H1 (cell line): ENCODE measurements around the gene RASSF10.

Experiments
- BCL11A ChIP-seq, 2 experiments: IDR thresholded peaks; one replicate each; pipeline ENCODE4 v1.6.1; 2011; ENCODE audit warnings: low read depth in 2 of 2, low read length in 2 of 2, mild to moderate bottlenecking in 2 of 2
- CREB1 ChIP-seq: IDR thresholded peaks from 2 replicates; pipeline ENCODE4 v1.6.1; 2012; ENCODE audit warnings: inconsistent platforms
- KDM4A ChIP-seq: IDR thresholded peaks from one replicate; pipeline ENCODE4 v1.7.1; 2012; ENCODE audit warnings: low read depth, mild to moderate bottlenecking, moderate library complexity, low read length, inconsistent platforms; ENCODE audit not compliant: severe bottlenecking
- NRF1 ChIP-seq: IDR thresholded peaks from 2 replicates; pipeline ENCODE4 v1.6.1; 2011; ENCODE audit warnings: mild to moderate bottlenecking, low read depth, low read length, improper control_type of control experiment
- POLR2AphosphoS5 ChIP-seq: IDR thresholded peaks from 2 replicates; pipeline ENCODE4 v1.6.1; 2011; ENCODE audit warnings: low read depth, low read length
- RXRA ChIP-seq: IDR thresholded peaks from 2 replicates; pipeline ENCODE4 v1.6.1; 2011; ENCODE audit warnings: low read depth, mild to moderate bottlenecking, low read length, moderate library complexity; ENCODE audit not compliant: insufficient read depth
- TF ChIP-seq, protein P1 (sequence below), 3 experiments: IDR thresholded peaks; 1 replicate in 2 of 3; 2 replicates in 1 of 3; pipeline versions ENCODE4 v1.5.1 to v1.6.1; 2011; ENCODE audit warnings: low read length in 3 of 3, mild to moderate bottlenecking in 3 of 3, inconsistent platforms in 2 of 3, low read depth in 1 of 3, moderate library complexity in 1 of 3; ENCODE audit not compliant: insufficient read depth in 1 of 3; ENCODE audit errors: control extremely low read depth in 1 of 3
- TF ChIP-seq, protein P2 (sequence below): IDR thresholded peaks from 2 replicates; pipeline ENCODE4 v1.6.1; 2011; ENCODE audit warnings: low read length, improper control_type of control experiment

DNA sequence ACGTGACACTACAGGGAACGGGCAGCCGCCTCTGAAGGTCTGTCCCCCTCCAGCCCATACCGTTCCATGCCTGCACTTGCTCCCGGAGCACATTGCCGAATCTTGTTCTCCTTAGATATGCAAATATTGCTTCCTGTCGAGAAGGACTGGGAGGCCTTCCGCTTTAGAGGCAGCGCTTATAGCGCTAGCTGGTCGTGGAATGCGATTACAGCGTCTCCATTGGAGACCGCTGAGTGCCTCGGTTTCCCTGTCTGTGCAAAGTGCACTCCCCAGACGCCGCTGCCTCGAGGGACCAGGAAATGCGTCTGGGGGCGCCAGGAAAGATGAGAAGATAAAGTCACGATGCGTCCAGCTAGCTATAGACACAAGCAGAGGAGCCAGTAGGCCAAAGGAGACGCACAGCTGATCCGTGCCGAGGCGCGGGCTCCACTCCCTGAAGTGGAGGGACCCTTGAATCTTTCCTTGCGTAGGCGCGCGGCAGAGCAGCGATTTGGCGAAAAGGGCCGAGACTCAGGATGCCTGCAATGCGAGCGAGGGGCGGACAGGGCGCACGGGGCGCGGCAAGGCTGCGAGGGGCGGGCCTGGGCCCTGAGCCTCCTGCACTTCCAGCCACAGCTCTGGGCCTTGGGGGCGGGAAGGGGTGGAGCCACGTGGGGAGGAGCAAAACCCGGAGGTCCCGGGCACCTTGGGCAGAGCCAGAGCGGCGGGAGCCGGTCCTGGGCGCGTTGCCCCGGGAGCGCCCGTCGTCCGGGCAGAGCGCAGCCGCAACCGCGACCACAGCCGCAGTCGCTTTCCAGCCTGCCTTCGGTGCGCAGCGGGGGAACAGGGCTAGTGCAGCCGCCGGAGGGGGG is at the start of gene RASSF10:
- TF ChIP-seq, protein P1, sequence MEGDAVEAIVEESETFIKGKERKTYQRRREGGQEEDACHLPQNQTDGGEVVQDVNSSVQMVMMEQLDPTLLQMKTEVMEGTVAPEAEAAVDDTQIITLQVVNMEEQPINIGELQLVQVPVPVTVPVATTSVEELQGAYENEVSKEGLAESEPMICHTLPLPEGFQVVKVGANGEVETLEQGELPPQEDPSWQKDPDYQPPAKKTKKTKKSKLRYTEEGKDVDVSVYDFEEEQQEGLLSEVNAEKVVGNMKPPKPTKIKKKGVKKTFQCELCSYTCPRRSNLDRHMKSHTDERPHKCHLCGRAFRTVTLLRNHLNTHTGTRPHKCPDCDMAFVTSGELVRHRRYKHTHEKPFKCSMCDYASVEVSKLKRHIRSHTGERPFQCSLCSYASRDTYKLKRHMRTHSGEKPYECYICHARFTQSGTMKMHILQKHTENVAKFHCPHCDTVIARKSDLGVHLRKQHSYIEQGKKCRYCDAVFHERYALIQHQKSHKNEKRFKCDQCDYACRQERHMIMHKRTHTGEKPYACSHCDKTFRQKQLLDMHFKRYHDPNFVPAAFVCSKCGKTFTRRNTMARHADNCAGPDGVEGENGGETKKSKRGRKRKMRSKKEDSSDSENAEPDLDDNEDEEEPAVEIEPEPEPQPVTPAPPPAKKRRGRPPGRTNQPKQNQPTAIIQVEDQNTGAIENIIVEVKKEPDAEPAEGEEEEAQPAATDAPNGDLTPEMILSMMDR (IDR thresholded peaks at IDR 0.05; ENCODE audit: control extremely low read depth in 1 of 3, insufficient read depth in 1 of 3, low read depth in 1 of 3, low read length in 3 of 3): no peak
- TF ChIP-seq BCL11A (IDR thresholded peaks at IDR 0.05; ENCODE audit: low read depth in 2 of 2, low read length in 2 of 2) (no peak), NRF1 (no peak), CREB1 (peak; percentile 16; the same call in 1 of the 2 replicates), RXRA (no peak), POLR2AphosphoS5 (no peak; the same call in 1 of the 2 replicates), KDM4A (peak; percentile 81)
- TF ChIP-seq, protein P2, sequence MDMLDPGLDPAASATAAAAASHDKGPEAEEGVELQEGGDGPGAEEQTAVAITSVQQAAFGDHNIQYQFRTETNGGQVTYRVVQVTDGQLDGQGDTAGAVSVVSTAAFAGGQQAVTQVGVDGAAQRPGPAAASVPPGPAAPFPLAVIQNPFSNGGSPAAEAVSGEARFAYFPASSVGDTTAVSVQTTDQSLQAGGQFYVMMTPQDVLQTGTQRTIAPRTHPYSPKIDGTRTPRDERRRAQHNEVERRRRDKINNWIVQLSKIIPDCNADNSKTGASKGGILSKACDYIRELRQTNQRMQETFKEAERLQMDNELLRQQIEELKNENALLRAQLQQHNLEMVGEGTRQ: peak; percentile 19; the same call in 1 of the 2 replicates
